Suprapubic skin (tissue), 4 donors: Measurements from ENCODE around the gene UBE2L3. TPM values are rescaled to one million over a fixed set of nuclear protein-coding genes. Genes with fewer than 3 reads are reported as not detected.
"Not testable (repeated sequence)": the region's sequence is repeated elsewhere in the genome, so short reads cannot be mapped to it uniquely, and the experiment has no call there.

Source experiments
- DNase-seq, 2 donors: peaks; one replicate each; pipeline ENCODE4 v3.0.0-alpha.2; 2019; ENCODE audit warnings: low spot score in 2 of 2
- H3K27ac ChIP-seq: fragments of 200-600 bp; sonication (generic); one replicate; pipeline ENCODE4 v1.5.1; 2019
- H3K27me3 ChIP-seq: fragments of 200-600 bp; sonication (generic); one replicate; pipeline ENCODE4 v1.5.1; 2019
- H3K36me3 ChIP-seq: fragments of 200-600 bp; sonication (generic); one replicate; pipeline ENCODE4 v1.5.1; 2019
- H3K4me1 ChIP-seq: fragments of 200-600 bp; sonication (generic); one replicate; pipeline ENCODE4 v1.5.1; 2019
- H3K4me3 ChIP-seq: fragments of 200-600 bp; sonication (generic); one replicate; pipeline ENCODE4 v1.5.1; 2019; ENCODE audit warnings: mild to moderate bottlenecking
- H3K9me3 ChIP-seq: fragments of 200-600 bp; sonication (generic); one replicate; pipeline ENCODE4 v1.5.1; 2019
- EP300 ChIP-seq: sonication (generic); formaldehyde crosslinking; IDR thresholded peaks from one replicate; pipeline ENCODE4 v1.6.1; 2017; ENCODE audit warnings: antibody characterized with exemption
- POLR2A ChIP-seq, 2 donors: fragments of 450-650 bp; IDR thresholded peaks; one replicate each; pipeline ENCODE4 v1.6.1; 2017; ENCODE audit warnings: antibody characterized with exemption in 2 of 2, mild to moderate bottlenecking in 2 of 2, moderate library complexity in 2 of 2
- POLR2AphosphoS5 ChIP-seq, 3 donors: sonication (generic); formaldehyde crosslinking; IDR thresholded peaks; one replicate each; pipeline ENCODE4 v1.6.1; 2017; ENCODE audit warnings: antibody characterized with exemption in 3 of 3
- WGBS: methylation state at CpG from one replicate; pipeline ENCODE4 v1.1.5; 2018; 5-methylcytosine and 5-hydroxymethylcytosine counted together
- total RNA-seq, 4 donors: library from RNA; depleted of rRNA; stranded (reverse); fragments of >200 nt; gene quantifications; one replicate each; pipeline ENCODE4 v1.1.0, GENCODE V29; 2016
- TF ChIP-seq, protein P1 (sequence below), 2 donors: fragments of 200-600 bp in 1 of 2; fragments of 450-650 bp in 1 of 2; sonication (generic) in 1 of 2; IDR thresholded peaks; one replicate each; pipeline ENCODE4 v1.5.1; 2016 to 2019; ENCODE audit warnings: antibody characterized with exemption in 2 of 2, mild to moderate bottlenecking in 1 of 2, moderate library complexity in 1 of 2

UBE2L3 gene
- total RNA-seq = 10 to 100 TPM; 28.6 to 52.2 (median 48.1) TPM

DNA sequence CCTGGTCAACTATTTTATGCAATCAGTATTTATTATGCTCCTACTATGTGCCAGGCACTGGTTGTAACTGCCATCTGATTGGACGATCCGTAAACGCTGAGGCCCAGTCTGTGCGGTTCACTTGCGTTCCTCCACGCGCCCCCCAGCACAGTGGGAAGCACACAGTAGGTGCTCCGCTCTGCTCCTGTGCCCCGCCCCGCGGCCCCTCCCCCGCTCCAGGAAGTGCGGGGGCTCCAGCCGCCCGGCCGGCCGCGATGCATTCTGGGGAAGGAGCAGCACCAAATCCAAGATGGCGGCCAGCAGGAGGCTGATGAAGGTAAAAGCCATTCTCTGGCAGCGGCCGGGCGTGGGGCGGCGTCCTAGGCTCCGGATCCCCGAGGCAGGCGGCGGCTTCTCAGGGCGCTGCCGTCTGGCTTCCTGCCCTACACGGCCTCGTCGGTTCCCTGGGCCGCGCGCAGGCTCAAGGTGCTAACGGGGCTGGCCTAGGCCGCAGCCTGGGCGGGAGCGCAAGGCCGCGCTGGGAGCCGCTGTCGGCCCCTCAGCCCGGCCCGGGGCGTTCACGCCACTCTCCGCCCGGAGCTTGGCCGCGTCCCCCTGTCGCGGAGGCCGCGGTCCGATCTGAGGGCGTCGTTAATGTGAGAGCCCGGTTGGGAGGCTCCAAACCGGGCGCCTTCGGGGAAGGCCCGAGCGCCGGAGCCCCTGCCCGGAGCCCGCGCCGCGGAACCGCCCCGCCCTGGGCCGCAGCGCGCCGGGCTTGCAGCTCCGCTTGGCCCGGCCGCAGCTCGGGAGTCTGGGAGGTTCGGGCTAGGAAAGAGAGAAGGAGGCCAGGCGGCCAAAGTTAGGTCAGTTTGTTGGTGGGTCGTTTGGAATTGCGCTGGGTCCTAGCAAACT is at the start of gene UBE2L3:
Gene UBE2L3 (plus strand): TSS at position 259 of the 891 bp plus-strand sequence. CDS start 31 bp downstream, at position 290.
- peak; percentile 88 to 89 for DNase-seq
- Histone ChIP-seq H3K4me3 (peak within 1 kb of the TSS; percentile 88), H3K36me3 (no peaks in the 10 kb centered on the region), H3K9me3 (no peaks in the 10 kb centered on the region), H3K27me3 (no peaks in the 10 kb centered on the region), H3K4me1 (peaks cover 43% of the 10 kb centered on the region), H3K27ac (peak within 1 kb of the TSS; percentile 97)
- TF ChIP-seq EP300 (no peak), POLR2A (IDR thresholded peaks at IDR 0.05) (peak in 1 of 2 donors; percentile 37), POLR2AphosphoS5 (IDR thresholded peaks at IDR 0.05) (no peak)
- TF ChIP-seq, protein P1, sequence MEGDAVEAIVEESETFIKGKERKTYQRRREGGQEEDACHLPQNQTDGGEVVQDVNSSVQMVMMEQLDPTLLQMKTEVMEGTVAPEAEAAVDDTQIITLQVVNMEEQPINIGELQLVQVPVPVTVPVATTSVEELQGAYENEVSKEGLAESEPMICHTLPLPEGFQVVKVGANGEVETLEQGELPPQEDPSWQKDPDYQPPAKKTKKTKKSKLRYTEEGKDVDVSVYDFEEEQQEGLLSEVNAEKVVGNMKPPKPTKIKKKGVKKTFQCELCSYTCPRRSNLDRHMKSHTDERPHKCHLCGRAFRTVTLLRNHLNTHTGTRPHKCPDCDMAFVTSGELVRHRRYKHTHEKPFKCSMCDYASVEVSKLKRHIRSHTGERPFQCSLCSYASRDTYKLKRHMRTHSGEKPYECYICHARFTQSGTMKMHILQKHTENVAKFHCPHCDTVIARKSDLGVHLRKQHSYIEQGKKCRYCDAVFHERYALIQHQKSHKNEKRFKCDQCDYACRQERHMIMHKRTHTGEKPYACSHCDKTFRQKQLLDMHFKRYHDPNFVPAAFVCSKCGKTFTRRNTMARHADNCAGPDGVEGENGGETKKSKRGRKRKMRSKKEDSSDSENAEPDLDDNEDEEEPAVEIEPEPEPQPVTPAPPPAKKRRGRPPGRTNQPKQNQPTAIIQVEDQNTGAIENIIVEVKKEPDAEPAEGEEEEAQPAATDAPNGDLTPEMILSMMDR (IDR thresholded peaks at IDR 0.05) = no peak
- WGBS = 2% methylated on average over 18 of the region's 85 CpGs

DNA sequence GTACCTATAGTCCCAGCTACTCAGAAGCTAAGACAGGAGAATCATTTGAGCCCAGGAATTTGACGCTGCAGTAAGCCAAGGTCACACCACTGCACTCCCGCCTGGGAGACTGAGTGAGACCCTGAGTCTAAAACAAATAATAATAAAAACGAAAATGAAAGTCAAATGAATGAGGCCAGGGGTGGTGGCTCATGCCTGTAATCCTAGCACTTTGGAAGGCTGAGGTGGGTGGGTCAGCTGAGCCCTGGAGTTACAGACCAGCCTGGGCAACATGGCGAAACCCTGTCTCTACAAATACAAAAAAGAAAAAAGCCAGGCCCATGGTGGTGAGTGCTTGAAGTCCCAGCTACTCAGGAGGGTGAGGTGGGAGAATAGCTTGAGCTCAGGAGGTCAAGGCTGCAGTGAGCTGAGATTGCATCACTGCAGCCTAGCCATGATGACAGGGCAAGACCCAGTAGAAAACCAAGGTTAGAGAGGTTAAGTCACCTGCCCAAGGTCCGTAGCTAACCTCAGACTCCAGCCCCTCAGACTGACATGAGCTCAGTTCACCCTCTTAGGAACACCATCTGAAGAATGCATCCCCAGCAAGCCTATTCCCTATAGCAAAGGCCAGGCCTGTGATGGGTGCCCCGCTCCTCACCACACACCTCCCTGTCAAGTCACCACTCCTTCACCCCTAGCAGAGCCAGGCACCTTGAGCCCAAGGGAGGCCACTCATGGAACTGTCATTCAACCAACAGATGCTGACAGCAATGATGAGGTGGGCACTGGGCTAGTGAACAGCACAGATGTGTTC is 40.6 kb upstream of the UBE2L3 start:
- H3K4me1 ChIP-seq = not testable (repeated sequence)

DNA sequence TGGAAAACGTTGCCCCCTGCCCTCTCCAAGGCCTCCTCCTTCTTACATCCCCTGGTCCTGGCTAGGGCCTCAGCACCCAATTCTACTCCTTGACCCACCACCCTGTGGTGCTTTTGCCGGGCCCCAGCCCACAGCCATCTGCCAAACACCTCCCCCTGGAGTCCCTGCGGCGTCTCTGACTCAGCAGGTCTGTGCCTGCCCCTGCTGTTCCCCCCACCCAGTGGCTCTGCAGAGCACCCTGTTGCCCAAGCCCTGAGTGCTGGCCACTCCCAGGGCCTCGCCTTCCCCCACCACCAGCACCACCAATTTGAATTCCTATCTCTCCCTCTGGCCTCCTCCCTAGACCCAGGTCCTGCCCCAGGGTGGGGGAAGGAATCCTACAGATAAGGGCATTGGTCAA is 36.0 kb upstream of the UBE2L3 start:
- not testable (repeated sequence) for H3K4me3 ChIP-seq, H3K36me3 ChIP-seq, H3K4me1 ChIP-seq, DNase-seq, H3K9me3 ChIP-seq, H3K27ac ChIP-seq, H3K27me3 ChIP-seq
- WGBS = no CpG with 5 or more reads among the region's 5 CpGs

More for the DNA sequence above, 40.6 kb upstream of the UBE2L3 start:
- not testable (repeated sequence) for DNase-seq, H3K36me3 ChIP-seq, H3K27ac ChIP-seq, H3K4me3 ChIP-seq, H3K9me3 ChIP-seq, H3K27me3 ChIP-seq
- no CpG with 5 or more reads among the region's 6 CpGs for WGBS

DNA sequence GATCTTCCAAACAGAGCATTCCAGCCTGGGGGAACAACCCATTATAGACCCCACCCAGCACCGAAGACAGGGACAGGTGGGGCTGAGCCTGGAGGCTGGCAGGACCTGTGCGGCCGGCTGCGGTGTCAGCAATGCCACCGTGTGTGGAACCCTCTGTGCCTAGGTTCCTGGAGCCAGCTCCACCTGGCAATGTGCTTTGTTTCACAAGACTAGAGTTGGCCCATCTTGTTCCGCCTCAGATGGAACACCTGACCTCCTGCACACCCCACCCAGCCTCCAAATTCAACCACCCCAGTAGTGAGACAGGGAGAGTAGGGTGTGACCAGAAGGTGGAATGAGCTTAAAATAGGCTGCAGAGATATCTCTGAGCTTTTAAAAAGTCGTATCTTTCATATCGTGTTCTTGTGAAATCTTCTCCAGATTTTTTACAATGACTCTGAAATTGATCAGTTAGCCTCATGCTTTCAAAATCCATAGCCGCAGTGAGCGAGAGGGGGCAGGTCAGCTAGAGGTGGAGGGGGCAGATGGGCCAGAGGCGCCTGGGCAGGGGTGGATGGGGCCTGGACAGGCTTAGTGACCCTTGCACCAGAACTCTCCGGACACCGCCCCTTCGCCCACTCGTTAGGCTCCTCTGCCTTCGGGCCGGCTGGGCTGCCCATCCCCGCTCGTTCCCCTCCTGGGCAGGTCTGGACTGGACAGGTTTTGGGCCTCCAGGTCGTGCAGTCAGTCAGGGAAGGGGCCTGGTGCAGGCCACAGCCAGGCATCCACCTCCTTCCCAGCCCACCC is 34.5 kb upstream of the UBE2L3 start:
- H3K4me3 ChIP-seq, H3K27me3 ChIP-seq, H3K27ac ChIP-seq, H3K4me1 ChIP-seq, DNase-seq, H3K36me3 ChIP-seq, H3K9me3 ChIP-seq: not testable (repeated sequence)
- no CpG with 5 or more reads among the region's 20 CpGs for WGBS

DNA sequence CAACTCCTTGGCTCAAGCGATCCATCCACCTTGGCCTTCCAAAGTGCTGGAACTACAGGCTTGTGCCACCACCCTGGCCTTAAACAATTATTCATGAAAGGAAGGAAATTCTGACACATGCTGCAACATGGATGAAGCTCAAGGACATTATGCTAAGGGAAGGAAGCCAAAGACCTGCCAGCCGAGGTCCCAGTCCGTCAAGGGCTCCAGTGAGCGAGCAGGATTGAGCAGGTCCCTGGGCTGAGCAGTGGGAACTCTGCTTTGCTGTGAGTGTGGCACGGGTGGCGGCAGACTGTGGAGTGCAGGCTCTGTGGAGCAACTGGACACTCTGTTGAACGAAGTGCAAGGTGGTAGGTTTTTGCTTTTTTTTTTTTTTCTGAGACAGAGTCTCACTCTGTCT is 27.7 kb upstream of the UBE2L3 start:
- not testable (repeated sequence) for H3K36me3 ChIP-seq, H3K27ac ChIP-seq, H3K27me3 ChIP-seq, H3K9me3 ChIP-seq, DNase-seq, H3K4me1 ChIP-seq, H3K4me3 ChIP-seq
- no CpG with 5 or more reads among the region's 7 CpGs for WGBS

DNA sequence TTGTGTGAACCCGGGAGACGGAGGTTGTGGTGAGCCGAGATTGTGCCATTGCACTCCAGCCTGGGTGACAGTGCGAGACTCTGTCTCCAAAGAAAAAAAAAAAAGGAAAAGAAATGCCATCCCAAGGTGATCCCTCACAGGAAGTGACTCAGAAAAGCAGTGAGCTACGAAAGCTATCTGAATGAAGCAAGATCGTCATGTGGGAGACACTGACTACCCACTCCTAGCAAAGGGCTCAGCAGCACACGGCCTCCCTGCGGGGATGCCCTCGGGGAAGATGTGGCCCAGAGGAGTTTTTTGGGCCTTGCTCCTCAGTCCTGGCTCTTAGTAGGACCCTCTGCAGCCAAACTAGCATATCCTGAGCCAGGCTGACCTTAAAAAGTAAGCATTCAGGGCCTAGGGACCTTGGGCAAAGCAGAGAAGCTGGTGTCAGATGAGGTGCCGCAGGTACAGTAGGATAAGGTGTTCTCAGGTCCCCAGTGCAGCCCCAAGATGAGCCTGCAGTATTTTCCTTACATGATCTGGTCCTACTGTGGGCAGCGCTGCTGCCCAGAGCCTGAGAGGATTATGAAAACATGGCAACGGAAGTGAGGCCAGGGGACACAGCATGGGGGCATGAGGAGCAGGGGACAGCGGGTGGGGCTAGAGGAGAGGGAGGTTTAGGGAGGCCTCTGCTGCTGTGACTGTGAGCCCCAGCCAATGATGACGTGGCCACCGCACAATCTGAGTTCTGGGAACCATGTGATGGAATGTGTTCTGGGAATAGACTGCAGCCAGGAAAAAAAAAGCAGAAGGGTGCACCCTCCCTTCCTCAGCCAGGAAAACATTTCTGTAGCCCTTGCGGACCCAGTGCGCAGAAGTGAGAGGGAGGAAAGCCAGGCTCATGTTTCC is 22.8 kb upstream of the UBE2L3 start:
- WGBS = no CpG with 5 or more reads among the region's 17 CpGs
- not testable (repeated sequence) for H3K27ac ChIP-seq, DNase-seq, H3K27me3 ChIP-seq, H3K4me1 ChIP-seq, H3K9me3 ChIP-seq, H3K36me3 ChIP-seq, H3K4me3 ChIP-seq

DNA sequence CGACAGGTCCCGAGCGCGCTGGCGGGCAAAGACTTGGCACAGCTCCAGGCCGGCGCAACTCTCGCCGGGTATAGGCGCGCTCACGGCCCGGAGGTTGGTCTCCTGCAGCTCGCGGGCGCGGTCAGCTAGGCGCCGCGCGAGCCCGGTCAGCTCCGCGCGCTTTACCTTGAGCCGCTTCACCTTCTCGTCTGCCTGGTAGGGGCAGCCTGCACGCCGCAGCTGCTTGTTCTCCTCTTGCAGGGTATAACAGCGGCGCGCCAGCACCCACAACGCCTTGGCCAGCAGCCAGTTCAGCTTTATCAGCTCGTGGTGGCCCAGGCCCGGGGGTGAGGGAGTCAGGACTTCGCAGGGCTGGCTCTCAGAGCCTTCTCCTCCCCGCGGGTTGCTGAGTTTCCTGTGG is 18.0 kb upstream of the UBE2L3 start:
- not testable (repeated sequence) for DNase-seq, H3K27me3 ChIP-seq, H3K4me3 ChIP-seq, H3K27ac ChIP-seq, H3K36me3 ChIP-seq, H3K9me3 ChIP-seq, H3K4me1 ChIP-seq
- WGBS = no CpG with 5 or more reads among the region's 38 CpGs

DNA sequence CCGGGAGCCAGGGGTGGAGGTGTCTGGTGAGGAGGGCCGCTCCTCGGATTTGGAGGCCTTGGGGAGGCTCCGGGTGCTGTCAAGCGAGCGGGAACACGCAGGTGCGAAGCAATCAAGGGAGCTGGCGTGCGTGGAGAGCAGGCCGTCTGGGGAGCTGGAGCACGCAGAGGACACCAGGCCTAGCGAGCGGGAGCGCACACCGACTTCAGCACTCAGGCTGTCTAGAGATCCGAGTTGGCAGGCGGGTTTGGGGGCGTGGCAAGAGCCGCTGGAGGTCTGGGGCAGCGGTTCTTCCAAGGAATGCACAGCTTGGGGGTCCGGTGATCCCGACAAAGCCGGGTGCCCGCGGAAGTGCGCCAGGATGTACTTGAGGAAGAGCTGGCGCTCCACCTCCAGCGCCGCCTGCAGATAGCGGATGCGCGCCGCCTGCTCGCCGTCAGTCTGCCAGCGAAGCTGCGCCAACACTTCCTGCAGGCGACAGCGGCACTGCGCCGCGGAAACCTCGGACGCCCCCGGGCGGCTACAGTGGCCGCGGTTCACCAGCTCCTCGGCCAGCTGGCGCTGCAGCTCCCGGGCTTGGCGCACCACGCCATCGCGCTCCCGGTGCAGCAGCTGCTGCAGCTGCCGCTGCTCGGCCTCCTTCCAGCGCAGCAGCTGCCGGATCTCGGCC is 17.4 kb upstream of the UBE2L3 start:
- not testable (repeated sequence) for H3K9me3 ChIP-seq, H3K27me3 ChIP-seq, DNase-seq, H3K27ac ChIP-seq, H3K36me3 ChIP-seq, H3K4me3 ChIP-seq, H3K4me1 ChIP-seq
- WGBS = no CpG with 5 or more reads among the region's 62 CpGs

DNA sequence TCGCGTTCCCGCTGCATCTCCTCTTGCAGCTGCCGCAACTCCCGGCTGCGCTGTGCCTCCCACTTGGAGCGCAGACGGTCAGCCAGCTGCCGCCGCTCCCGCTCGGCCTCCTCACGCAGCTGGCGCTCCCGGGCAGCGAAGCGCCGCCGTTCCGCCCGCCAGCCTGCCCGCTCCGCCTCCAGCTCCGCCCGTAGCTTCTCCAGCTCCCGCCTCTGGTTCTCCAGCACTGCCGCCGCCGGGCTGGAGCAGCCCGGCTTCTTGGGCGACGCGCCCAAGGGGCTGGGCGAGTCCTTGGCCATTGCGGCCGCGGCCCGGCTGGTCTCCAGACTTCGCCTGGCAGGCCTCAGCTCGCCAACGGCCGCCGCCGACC is 16.9 kb upstream of the UBE2L3 start:
- H3K36me3 ChIP-seq, H3K4me1 ChIP-seq, H3K9me3 ChIP-seq, H3K4me3 ChIP-seq, DNase-seq, H3K27ac ChIP-seq, H3K27me3 ChIP-seq: not testable (repeated sequence)
- WGBS = no CpG with 5 or more reads among the region's 44 CpGs

DNA sequence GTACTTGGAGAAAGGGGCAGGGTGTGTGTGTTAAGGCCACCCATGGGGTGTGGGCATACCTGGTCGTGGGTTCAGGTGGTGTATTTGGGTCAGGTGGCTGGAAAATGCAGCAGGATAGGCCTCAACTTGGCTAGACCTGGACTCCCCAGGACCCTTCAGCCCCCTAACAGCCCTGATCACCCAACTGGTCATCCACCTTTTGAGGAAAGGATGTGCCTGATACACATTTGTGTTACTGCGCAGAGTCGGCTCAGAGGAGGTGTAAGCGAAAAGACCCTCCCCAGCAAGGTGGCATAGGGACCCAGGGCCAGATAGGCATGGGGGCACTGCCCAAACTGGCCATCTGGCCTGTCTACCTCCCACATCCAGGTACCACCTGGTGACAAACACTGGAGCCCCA is 16.2 kb upstream of the UBE2L3 start, which contains the start of gene RIMBP3C:
Gene RIMBP3C (minus strand): TSS at position 101 of the 400 bp plus-strand sequence. CDS start 485 bp downstream, outside the sequence.
- H3K27ac ChIP-seq, H3K27me3 ChIP-seq, H3K36me3 ChIP-seq, H3K4me1 ChIP-seq, H3K4me3 ChIP-seq, H3K9me3 ChIP-seq, DNase-seq: not testable (repeated sequence)
- WGBS = no CpG with 5 or more reads among the region's 4 CpGs
